Stimulated activated CD4-positive, alpha-beta T cell treated with anti-CD3 and anti-CD28 coated beads, TNF-alpha, amount 100 ng/mL, for 48 hours (primary cell): ENCODE measurements around the gene TTLL11.

Experiments used
- DNase-seq, 3 donors: peaks; one replicate each; pipeline ENCODE4 v3.0.0-alpha.2; 2020; ENCODE audit warnings: low read depth in 3 of 3

Gene TTLL11

GRCh38 chr9:121855476-121855875, 237.6 kb downstream of the TTLL11 start:
- no peak for DNase-seq

DNA sequence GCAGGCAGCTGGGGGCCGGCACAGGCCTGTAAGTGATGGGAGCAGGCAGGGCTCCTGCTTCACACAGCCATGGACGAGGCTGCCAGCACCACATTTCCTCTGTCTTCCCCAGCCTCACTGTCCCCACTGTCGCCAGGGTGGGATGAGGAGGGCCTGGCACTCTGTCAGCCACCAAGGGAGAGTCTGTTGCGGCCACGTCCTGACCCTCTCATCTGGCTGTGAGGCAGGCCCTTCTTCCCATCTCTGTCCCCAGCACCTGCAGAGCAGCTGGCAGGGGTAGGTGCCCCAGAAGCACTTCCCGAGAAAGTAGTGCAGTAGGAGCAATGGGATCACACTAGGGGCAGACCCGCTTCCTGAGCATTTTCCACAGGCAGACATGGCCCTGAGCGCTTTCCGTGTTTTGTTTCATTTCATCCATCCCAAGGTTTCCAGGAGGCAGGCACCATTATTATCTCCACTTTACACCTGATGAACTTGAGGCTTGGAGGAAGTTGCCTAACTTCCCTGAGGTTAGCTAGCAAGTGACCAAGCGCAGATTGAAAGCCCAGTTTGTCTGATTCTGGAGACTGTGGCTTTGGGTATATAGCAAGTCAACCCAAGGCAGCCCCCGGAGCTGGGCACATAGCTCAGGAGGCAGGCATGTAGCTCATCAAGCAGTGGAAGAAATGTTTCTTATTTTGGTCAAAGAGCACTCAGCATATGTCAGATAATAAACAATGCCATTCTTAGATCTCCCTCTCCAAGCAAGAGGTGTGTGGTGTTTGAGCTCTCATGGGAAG, 239.3 kb downstream of the TTLL11 start:
- DNase-seq = no peak

DNA sequence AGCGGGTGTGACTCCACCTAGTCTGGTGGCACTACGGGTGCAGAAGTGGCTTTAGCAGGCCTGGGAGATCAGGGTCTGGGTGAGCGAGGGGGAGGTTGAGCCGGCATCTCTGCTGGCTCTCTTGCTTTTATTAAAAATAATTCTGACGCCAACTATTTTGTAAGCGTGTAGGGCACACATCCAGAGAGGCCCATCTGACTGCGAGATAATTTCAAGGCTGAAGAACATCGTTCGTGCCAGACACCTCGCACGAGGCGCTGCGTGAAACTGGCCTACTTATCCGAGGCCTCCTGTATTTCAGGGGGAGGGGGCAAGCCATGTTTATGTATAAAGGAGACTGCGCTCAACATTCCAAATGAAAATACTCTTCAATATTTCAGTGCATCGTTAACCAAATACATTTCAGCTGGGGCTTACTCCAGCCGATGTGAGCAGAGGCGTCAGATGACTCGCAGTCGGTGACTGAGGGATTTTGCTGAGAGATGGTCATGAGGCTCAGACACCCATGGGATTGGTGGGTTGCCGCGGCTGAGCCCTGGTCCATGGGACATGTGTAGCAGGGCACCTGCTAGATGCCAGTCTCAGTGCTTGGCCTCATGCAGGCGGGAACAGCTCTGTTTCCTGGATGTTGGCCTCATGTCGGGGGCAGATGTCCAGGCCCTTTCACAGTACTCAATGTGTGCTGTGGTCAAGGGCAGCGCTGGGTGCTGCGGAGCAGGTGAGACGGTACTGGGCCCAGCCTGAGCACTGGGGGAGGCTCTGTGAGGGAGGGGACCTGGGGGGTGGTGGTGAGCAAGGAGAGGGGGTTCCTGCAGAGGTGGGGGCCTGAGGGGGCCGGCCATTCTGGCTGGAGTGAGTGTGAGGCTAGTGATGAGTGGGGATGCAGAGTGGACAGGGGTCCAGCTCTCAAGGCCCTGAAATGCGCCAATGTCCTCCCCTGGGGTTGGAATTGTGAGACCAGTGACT, 240.2 kb downstream of the TTLL11 start:
- DNase-seq = no peak

GRCh38 chr9:121852241-121852640, 240.9 kb downstream of the TTLL11 start:
- no peak for DNase-seq

DNA sequence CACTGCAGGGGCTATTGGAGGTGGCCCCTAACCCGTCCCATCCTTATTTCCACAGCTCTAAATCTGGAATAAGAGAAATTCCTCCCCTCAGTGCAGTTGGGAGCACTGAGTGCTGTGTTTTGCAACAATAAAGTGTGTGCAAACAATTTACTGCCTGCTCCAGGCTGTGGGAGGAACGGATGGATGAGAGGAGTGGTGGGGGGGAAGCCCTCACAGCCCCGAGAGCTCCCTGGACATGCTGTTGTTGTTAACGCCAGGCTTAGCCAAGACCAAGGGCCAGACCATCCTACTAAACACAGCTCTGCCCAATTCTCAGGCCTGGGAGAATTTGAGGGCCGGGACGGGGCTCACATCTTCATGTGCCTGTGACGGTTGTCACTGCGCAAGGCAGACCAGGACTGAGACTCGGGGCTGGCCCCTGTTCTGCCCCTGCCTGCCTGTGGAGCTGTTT, 241.4 kb downstream of the TTLL11 start:
- DNase-seq = no peak

- no peak for DNase-seq
Observed at GRCh38 chr9:121850366-121850765, 242.7 kb downstream of the TTLL11 start.

- no peak for DNase-seq
Observed at GRCh38 chr9:121849554-121849953, 243.6 kb downstream of the TTLL11 start.

GRCh38 chr9:121844562-121844961, 248.5 kb downstream of the TTLL11 start:
- DNase-seq = no peak

GRCh38 chr9:121844098-121844497, 249.0 kb downstream of the TTLL11 start:
- DNase-seq = no peak

DNA sequence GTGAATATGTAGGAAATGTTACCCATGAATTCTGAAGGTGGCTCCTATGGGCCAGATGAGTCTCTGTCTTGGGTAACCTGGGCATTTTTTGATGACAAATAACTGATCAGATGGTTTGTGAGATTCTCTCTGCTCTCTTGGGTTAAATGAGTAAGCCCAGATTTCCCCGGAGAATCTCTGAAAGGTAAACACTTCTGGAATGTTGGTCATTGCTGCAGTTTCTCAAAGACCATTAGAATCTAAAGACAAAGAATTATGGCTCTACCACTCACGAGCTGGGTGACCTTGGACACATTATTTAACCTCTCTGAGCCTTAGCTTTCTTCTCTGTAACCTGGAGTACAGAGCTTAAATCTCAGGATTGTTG, 250.5 kb downstream of the TTLL11 start:
- DNase-seq = no peak

DNA sequence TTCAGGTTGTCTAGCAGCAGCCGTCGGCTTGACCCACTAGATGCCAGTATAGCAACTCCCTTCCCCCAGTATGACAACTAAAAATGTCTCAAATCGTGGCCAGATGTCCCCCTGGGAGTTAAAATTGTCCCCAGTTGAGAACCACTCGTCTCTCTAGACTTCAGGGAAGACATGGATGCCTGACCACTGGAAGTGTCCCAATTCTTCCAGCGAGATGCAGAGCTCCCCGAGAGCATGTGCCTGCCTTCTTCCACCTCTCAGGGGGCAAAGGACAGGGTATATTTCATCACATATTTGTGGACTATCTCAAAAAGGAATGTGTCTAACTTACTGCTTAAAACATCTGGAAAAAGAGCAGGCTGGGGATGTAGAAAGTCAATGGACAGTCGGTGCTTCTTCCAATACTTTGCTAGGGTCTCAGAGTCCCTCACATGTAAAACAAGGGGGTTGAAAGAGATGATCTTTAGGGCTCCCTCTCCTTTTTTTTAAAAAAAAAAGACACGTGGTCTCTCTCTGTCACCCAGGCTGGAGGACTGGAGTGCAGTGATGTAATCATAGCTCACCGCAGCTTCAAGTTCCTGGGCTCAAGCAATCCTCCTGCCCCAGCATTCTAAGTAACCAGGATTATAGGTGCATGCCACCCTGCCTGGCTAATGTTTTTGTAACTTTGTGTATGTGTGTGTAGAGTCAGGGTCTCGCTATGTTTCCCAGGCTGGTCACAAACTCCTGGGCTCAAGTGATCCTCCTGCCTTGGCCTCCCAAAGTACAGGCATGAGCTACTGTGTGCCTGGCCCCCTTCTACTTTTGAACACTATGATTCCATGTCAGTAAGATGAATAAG, 251.1 kb downstream of the TTLL11 start:
- DNase-seq = no peak

GRCh38 chr9:121840838-121841760, 252.0 kb downstream of the TTLL11 start:
- peak in 1 of 3 donors; percentile 20 for DNase-seq

DNA sequence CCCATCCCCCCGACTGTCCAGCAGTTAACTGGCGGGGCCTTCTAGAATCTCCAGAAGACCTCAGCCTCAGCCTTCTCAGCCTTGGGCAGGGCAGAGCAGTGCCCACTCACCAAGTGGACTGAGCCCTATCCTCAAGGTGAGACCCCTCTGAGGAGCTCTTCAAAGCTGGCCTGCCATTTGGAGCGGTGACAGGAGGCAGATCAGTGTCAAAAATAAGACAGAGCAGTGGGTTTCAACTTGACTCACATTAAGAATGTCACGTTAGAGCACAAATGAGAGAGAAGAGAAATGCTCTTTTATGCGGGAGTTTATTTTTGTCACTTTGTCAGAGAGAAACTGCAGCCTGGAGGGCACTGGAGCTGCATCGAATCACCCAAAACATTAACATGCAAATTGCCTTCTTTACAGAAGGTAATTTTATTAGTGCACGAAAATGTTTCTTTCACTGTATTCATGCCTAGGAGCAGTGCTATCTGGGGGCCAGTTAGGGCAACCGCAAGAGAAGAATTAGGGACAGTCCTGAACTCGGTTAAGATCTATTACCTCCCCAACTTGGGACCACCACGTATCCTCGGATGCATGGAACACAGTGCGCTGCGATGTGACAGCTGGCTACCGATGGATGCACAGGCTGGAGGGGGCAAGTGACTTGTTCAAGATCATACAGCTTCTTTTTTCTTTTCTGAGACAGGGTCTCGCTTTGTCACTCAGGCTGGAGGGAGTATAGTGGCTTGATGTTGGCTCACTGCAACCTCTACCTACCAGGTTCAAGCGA, 253.2 kb downstream of the TTLL11 start:
- no peak for DNase-seq

GRCh38 chr9:121838746-121839669, 254.1 kb downstream of the TTLL11 start:
- no peak for DNase-seq

GRCh38 chr9:121837113-121837961, 255.8 kb downstream of the TTLL11 start:
- no peak for DNase-seq

DNA sequence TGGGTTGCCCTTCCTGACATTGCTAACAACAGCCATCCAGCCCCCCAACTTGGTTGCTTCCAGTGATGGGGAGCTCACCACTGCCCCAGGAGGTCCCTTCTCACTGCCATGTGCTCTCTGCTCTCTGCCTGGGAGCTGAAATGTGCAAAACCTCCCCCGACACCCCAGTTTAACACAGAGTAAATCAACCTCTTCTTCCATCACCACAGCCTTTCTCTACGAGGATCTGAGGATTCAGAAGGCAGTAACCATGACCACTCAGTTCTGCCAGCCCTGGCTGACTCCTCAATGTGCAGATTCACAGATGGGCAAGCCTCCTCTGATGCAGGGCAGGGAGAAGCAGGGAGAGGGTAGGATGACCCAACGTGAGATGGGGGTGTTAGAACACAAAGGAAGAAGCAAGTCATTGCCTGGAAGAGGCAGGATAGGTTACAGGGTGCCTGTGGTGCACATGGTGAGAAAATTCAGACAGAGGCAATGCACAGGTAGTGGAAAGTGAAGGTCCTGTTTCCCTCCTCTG, 256.7 kb downstream of the TTLL11 start:
- no peak for DNase-seq

DNA sequence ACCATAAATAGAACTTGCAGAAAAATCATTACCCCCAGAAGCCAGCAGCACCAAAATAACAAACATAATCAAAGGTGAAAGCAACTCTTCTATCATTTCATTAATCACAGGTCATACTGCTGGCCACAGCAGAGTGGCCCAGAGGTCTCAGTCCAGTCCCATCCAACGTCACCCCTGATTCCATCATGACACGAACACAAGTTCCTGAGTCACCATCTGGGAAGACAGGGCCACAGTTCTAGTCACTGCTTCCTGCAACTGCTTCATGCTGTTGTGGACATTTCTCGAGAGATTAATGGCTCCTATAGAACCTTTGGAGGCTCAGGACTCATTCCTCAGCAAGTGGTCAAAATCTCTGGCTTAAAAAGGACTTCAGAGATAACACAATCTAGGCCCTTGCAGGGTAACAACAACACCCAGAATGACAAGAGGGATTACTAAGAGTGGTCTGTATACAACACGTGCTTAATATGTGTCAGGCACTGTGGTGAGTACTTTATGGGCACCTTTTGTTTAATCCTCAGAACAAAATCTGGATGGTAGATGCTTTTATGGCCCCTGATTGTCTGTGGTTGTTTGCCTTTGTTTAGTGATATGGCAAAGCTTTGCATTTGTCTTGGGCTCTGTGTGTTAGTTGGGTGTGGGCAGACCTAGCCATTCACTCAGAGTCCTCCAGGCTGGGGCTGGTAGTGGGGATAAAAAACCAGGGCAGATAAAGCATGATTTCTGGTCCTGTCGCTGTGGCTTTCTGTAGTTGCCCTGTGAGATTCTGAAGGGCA, 257.3 kb downstream of the TTLL11 start:
- DNase-seq = no peak
